Globus pallidus (tissue), 1 donor: Measurements from ENCODE around the gene ZDHHC20.

Experiments
- DNase-seq: peaks from one replicate; pipeline ENCODE4 v3.0.0-alpha.2; 2015; ENCODE audit warnings: low spot score

The ZDHHC20 gene

DNA sequence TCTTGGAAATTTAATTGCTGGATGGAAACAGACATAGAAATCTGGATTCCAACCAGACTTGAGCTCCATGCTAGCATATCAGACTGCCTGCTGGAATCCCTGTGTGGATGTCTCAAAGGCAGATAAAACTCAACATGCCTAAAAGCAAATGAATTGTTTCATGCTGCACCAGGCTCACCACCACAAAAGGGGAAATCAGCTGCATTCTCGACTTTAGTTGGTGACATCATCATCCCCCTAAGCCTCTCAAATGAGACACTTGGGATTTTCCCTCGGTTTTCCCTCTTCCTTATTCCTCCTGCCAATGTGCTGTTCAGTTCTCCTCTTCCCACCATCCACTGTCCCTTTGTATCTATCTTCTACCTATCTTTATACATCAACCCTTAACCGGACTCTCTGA, 134.3 kb downstream of the ZDHHC20 start:
- no peak for DNase-seq

GRCh38 chr13:21322988-21323387, 136.1 kb downstream of the ZDHHC20 start:
- DNase-seq = peak; percentile 57
